SK-MEL-5 (cell line): Measurements from ENCODE around the gene KRTAP10-3. TPM values are rescaled to one million over a fixed set of nuclear protein-coding genes. Genes with fewer than 3 reads are reported as not detected.

Experiments
- DNase-seq: peaks from one replicate; pipeline ENCODE4 v3.0.0-alpha.2; 2016; ENCODE audit warnings: low read depth, low spot score
- in situ Hi-C: cut with HindIII; loops from 2 replicates; pipeline ENCODE4 v1.10.0; 2016; ENCODE audit warnings: low sequenced_read_pairs, high pct_unique_total_duplicates, low pct_unique_long_range_greater_than_20kb
- total RNA-seq: library from RNA; depleted of rRNA; stranded (reverse); fragments of >200 nt; shearing (Covaris generic); gene quantifications from 2 replicates; pipeline ENCODE4 v1.2.3, GENCODE V29; 2014

KRTAP10-3 gene
- total RNA-seq, 1 experiment from 2014 or later = not detected

- no peak for DNase-seq
- in situ Hi-C loops = no loop called here
Observed at GRCh38 chr21:44539046-44539445, 19.5 kb downstream of the KRTAP10-3 start.

DNA sequence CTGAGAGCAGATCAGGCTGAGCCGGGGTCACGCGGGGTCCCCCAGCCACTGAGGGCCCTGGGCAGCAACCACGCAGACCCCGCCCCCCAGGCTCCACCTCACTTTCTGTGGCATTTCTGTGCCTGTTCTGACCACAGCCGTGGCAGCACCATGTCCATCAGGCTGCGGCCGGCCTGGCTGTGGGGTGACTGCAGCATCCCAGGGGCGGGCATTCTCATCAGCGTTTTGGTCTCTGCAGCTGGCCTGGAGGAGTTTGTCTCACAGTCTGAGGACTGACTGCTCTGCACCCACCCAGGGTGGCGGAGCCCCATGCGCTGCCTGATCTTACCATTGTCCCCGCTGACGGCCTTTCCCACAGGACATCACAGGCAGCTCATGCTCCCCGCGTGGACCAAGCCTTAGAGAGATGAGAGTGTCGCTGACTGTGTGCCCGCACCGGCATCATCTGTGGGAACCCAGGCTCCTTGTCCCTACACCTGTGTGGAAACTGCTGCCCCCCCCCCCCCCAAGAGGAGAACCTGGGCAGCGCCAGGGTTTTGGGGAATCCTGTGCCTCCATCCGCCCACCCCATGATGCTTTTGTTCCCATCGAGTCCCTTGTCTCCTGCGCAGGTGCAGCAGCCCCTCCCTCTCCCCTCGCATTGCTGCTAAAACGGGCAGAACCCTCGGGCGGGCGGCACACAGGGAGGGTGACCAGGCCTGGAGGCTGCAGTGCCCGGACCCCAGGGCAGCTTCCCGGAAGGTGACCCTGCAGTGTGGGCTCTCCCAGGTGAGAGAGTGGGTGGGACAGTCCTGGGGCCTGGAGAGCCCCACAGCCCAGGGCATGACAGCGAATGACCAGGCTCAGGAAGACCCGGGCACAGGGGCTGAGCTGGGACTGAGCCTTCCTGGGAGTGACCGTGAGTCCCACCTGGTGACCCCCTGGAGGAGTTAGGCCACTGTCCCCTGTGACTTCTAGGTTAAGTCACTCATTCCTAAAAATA lies 20.4 kb downstream of the KRTAP10-3 start:
- in situ Hi-C loops = no loop called here
- no peak for DNase-seq

DNA sequence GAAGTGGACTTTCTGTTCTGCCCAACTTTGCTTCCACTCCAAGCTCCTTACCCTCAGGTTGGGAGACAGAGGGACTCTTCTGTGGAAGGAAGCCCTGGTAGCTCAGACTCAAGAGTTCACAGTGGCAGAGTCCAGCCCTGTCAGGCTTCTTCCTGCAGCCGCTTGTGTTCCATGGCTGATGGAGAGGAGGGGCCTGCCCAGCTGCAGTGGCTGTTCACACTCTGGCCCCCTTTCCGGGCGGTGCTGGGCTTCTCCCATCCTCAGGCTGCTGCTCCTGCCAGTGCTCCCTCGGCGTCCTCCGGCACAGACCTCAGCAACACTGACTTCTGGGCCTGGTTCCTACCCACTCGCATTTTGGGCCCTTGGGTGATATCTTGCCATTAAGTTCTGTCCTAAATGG lies 22.6 kb downstream of the KRTAP10-3 start:
- in situ Hi-C loops = no loop called here
- DNase-seq = no peak

- in situ Hi-C loops = no loop called here
- no peak for DNase-seq
Observed at GRCh38 chr21:44534688-44535087, 23.9 kb downstream of the KRTAP10-3 start.

DNA sequence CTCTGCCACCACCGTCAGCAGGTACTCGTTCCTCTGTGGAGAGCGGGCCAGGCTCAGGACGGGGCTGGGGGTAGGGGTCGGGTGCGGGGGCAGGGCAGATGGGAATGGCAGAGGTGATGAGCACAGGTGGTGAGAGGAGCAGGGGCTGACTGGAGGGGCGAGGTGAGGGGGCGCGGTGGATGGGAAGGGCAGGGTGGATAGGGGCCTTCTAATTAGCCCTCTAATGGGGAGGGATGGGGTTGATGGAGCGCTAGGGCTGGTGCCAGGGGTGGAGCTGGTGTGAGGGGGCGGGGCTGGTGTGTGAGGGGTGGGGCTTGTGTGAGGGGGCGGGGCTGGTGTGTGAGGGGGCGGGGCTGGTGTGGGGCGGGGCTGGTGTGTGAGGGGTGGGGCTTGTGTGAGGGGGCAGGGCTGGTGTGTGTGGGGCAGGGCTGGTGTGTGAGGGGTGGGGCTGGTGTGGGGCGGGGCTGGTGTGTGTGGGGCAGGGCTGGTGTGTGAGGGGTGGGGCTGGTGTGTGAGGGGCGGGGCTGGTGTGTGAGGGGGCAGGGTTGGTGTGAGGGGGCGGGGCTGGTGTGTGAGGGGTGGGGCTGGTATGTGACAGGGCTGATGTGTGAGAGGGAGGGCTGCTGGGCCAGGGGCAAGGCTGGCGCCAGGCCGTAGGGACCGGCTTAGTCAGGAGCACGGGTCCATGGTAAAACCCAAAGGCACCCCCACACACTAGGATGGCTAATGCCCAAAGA lies 24.5 kb downstream of the KRTAP10-3 start:
- in situ Hi-C loops = no loop called here
- DNase-seq = no peak

DNA sequence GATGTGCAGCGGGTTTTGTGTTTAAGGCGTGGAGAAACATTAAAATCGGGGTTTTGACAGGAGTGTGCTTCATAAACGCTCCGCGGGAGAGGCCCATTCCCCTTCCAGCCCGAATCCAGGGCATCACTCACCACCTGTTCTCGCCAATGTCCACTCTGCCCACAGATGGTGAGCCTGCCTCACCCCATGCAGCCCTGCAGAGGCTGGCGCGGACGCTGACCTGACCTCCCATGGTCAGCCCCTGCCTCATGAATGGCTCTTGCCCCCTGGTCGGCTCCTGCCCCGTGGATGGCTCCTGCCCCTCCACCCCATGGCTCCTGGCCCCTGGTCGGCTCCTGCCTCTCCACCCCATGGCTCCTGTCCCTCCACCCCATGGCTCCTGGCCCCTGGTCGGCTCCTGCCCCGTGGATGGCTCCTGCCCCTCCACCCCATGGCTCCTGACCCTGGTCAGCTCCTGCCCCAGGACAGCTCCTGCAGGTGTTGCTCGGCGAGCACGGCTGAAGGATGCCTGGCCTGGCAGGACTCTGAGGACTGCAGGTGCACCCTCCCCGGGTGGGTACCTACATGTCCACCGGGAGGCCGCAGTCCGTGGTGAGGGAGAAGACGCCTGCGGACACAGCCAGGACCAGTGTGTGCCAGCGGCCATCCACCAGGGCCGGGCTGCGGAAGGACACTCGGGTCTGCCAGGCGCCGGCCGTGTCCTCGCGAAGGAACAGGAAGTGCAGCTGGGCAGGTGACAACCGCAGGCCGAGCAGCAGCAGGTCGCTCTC lies 25.3 kb downstream of the KRTAP10-3 start:
- in situ Hi-C loops = no loop called here

DNA sequence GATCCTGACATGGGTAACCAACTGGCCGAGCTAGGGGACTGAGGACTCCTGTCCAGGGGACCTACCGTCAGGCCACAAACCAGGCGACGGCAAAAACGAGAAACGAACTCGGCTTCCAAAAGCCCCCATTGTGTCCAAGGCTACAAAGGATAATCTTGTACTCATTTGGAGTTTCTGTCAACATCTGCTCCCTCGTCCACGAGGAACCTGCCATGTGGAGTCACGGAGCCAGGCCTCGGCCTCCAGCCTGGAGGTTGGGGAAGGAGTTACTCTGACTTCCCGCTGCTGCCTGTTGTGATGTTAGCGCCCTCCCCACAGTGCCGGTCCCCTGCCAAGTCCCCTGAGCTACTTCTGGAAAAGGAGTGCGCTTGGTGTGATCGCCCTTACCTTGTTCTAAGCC lies 25.9 kb downstream of the KRTAP10-3 start:
- in situ Hi-C loops = no loop called here

More for the DNA sequence above, 25.3 kb downstream of the KRTAP10-3 start:
- no peak for DNase-seq

GRCh38 chr21:44531606-44532564 lies 26.7 kb downstream of the KRTAP10-3 start:
- no peak for DNase-seq
- in situ Hi-C loops = no loop called here

More for the DNA sequence above, 25.9 kb downstream of the KRTAP10-3 start:
- DNase-seq = no peak

GRCh38 chr21:44530903-44531605 lies 27.5 kb downstream of the KRTAP10-3 start:
- in situ Hi-C loops = no loop called here
- no peak for DNase-seq

GRCh38 chr21:44530221-44530902 lies 28.2 kb downstream of the KRTAP10-3 start:
- no peak for DNase-seq
- in situ Hi-C loops = no loop called here

DNA sequence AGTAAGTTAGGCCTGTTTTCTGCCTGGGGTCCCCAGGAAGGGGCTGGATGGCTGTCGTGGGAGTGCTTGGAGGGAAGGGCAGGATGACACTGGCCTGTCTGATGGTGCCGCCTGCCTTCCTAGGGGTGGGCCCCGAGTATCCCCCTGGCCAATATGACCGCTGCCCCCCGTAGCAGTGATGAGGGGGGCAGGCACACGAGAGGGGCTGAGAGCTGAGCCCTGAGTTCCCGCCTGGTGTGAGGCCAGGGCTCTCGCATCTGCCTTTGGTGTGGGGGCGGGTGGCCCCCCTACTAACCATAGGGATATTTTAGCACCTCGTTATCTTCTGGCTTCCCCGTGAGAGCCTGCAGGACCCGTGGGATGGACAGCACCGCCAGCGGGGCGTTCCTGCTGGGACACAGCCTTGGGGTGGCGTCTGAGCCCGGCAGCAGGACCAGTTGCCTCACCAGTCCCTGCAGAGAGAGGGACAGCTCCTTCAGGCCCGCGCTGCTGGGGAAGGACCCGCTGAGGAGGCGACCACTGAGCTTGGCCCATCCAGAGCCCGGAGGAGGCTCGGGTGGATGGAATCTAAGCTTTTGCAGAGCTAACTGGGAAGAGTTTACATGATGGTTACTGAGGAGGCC lies 29.0 kb downstream of the KRTAP10-3 start:
- no peak for DNase-seq
- in situ Hi-C loops = no loop called here

DNA sequence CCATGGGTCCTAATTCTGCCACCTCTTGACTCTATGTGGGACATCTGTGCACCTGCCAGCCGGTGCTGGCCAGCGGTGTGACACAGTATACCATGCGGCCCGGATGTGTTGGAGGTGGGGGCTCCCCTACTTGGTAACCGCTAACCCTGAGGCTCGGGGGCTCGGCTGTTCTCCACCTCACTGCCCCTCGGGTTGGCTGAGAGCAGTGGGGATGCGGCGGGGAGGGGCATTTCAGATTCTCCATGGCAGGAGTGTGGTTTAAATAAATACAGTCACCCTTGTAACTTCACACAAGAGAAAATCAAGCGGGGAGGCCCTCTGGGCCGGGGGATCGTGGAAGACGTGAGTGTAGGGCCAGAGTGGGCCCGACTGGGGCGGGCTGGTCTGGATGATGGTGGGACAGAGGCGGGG lies 29.6 kb downstream of the KRTAP10-3 start:
- in situ Hi-C loops = no loop called here
- no peak for DNase-seq

GRCh38 chr21:44528634-44528995 lies 30.0 kb downstream of the KRTAP10-3 start:
- in situ Hi-C loops = no loop called here
- no peak for DNase-seq

DNA sequence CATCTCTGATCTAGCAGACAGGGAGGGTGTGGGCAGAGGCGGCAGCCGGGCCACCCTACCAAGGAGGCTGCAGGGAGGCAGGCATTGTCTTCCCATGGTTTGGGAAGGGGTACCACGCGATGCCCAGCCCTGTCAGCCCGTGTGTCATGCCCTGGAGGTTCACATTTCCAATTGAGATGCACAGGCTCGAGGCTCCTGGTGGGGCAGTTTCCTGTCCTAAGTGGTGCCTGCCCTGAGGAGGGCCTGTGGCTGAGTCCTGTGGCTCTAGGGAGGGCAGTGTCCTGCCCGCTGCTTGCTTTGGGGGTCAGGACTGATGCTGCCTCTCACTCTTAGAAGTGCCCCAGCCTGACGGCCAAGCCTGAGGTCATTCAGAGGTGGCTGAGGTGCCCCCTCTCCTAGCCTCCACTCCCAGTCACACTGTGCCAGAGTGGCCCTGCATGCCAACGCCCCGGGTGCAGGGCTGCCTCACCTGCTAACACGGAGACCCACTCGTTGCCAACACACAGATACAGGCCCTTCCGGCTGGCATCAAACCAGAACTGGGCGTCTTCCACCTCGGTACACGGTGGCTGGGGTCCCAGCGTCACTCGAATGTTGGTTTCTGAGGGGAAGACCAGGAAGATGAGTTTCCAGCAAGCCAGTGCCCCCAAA lies 30.5 kb downstream of the KRTAP10-3 start:
- in situ Hi-C loops = no loop called here
- no peak for DNase-seq
